ENCODE data around the gene TMEM243. TPM values are rescaled to one million over a fixed set of nuclear protein-coding genes. Genes with fewer than 3 reads are reported as not detected.
"Not testable (repeated sequence)": the region's sequence is repeated elsewhere in the genome, so short reads cannot be mapped to it uniquely, and the experiment has no call there.

Gene TMEM243
- total RNA-seq, 4 donors from 2014 or later, result 14.1 to 120 (median 44.4) TPM

DNA sequence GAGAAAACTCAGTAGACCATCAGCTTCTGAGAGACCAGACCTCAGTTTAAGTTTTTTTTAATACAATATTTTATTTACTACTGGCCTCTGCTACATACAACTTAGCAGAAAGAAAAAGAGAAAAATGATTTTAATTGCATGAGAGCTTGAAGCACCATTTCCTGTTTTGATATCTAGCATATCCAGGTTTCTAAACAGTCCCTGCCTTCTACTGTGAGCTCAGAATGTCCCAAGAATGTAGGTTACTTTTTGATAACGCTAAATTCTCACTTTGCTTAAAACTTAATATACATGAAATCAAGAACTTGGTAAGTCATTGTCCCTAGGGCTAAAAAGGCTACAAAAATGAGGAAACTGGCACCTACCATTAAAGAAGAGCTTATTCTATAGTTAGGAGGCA is 7.0 kb downstream of the TMEM243 start:
- Histone ChIP-seq H3K9me3 (no peaks in the 10 kb centered on the region), H3K4me3 (no peak overlapping the region), H3K27ac (no peak overlapping the region), H3K36me3 (no peaks in the 10 kb centered on the region), H3K27me3 (no peaks in the 10 kb centered on the region), H3K4me1 (peaks cover 0 to 5% of the 10 kb centered on the region in 2 donors)
- intact Hi-C loops (cut with DNase I; ENCODE audit: low total_unique reads), result no loop called here
- no peak for DNase-seq
- TF ChIP-seq, protein P1, sequence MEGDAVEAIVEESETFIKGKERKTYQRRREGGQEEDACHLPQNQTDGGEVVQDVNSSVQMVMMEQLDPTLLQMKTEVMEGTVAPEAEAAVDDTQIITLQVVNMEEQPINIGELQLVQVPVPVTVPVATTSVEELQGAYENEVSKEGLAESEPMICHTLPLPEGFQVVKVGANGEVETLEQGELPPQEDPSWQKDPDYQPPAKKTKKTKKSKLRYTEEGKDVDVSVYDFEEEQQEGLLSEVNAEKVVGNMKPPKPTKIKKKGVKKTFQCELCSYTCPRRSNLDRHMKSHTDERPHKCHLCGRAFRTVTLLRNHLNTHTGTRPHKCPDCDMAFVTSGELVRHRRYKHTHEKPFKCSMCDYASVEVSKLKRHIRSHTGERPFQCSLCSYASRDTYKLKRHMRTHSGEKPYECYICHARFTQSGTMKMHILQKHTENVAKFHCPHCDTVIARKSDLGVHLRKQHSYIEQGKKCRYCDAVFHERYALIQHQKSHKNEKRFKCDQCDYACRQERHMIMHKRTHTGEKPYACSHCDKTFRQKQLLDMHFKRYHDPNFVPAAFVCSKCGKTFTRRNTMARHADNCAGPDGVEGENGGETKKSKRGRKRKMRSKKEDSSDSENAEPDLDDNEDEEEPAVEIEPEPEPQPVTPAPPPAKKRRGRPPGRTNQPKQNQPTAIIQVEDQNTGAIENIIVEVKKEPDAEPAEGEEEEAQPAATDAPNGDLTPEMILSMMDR (IDR thresholded peaks at IDR 0.05), result no peak
- TF ChIP-seq POLR2A (IDR thresholded peaks at IDR 0.05), result no peak

DNA sequence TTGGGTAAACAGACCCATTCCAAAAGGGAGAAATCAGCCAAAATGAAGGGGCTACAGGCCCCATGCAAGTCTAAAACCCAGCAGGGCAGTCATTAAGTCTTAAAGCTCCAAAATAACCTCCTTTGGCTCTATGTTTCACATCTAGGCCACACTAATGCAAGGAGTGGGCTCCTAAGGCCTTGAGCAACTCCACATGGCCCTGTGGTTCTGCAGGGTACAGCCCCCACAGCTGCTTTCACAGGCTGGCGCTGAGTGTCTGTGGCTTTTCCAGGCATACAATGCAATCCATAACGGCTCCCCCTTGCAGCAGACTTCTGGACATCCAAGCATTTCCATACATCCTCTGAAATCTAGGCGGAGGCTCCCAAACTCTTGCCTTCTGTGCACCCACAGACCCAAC is 9.0 kb downstream of the TMEM243 start:
- intact Hi-C loops (cut with DNase I; ENCODE audit: low total_unique reads), result no loop called here
- TF ChIP-seq, protein P1 (IDR thresholded peaks at IDR 0.05), result no peak
- no peak for TF ChIP-seq POLR2A (IDR thresholded peaks at IDR 0.05)
- no peaks in the 10 kb centered on the region for H3K27me3 ChIP-seq

DNA sequence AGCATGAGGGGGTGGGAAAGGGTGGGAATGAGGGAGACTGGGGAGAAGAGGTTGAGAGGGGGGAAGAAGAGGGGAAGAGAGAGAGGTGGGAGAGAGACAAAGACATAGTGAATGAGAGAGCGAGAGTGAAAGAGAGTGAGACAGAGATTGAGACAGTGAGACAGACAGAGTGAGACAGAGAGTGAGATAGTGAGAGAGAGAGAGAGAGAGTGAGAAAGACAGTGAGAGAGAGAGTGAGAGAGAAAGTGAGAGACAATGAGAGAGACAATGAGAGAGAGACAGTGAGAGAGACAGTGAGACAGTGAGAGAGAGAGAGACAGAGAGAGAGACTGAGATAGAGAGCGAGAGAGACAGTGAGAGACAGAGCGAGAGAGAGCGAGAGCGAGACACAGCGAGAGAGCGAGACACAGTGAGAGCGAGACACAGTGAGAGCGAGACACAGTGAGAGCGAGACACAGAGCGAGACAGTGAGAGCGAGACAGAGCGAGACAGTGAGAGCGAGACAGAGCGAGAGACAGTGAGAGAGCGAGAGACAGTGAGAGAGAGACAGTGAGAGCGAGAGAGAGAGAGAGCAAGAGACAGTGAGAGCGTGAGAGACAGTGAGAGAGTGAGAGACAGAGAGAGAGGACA is 10.1 kb downstream of the TMEM243 start:
- intact Hi-C loops (cut with DNase I; ENCODE audit: low total_unique reads), result no loop called here
- Histone ChIP-seq H3K27ac (no peak overlapping the region), H3K9me3 (peaks cover 0 to 10% of the 10 kb centered on the region in 2 donors), H3K36me3 (no peaks in the 10 kb centered on the region), H3K27me3 (no peaks in the 10 kb centered on the region), H3K4me1 (peaks cover 0 to 5% of the 10 kb centered on the region in 2 donors), H3K4me3 (no peak overlapping the region)
- no peak for TF ChIP-seq POLR2A (IDR thresholded peaks at IDR 0.05)
- TF ChIP-seq, protein P1 (IDR thresholded peaks at IDR 0.05), result no peak
- DNase-seq, result no peak

More for the DNA sequence above, 9.0 kb downstream of the TMEM243 start:
- Histone ChIP-seq H3K4me3 (no peak overlapping the region), H3K9me3 (peaks cover 0 to 9% of the 10 kb centered on the region in 2 donors), H3K27ac (no peak overlapping the region), H3K36me3 (no peaks in the 10 kb centered on the region), H3K4me1 (peaks cover 0 to 5% of the 10 kb centered on the region in 2 donors)
- DNase-seq, result no peak

DNA sequence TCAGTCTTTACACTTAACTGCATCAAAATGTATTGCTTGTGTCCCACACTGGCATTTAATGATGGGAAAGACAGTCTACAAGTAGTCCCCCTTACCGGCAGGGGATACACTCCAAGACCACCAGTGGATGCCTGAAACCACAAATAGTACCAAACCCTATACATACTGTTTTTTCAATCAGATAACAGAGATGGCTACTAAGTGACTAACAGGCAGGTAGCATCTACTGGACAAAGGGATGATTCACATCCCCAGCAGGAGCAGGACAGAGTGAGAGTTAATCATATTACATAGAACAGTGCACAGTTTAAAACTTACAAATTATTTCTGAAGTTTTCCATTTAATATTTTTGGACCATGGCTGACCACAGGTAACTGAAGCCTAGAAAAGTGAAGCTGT is 13.2 kb downstream of the TMEM243 start:
- H3K27me3 ChIP-seq, result no peaks in the 10 kb centered on the region
- H3K4me1 ChIP-seq, result no peaks in the 10 kb centered on the region
- intact Hi-C loops (cut with DNase I; ENCODE audit: low total_unique reads), result no loop called here
- peaks cover 0 to 10% of the 10 kb centered on the region in 2 donors for H3K9me3 ChIP-seq
- no peak overlapping the region for H3K27ac ChIP-seq
- H3K4me3 ChIP-seq, result no peak overlapping the region
- H3K36me3 ChIP-seq, result no peaks in the 10 kb centered on the region
- TF ChIP-seq POLR2A (IDR thresholded peaks at IDR 0.05), result no peak
- TF ChIP-seq, protein P1 (IDR thresholded peaks at IDR 0.05), result no peak
- DNase-seq, result no peak

DNA sequence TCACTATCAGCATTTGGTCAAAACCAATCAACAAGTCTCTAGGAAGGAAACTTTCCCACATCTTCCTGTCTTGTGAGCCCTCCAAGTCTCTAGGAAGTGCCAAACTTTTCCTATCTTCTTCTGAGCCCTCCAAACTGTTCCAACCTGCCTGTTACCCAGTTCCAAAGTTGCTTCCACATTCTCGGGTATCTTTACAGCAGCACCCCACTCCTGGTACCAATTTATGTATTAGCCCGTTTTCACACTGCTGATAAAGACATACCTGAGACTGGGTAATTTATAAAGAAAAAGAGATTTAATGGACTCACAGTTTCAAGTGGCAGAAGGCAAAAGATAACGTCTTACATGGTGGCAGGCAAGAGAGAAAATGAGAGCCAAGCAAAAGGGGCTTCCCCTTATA is 13.8 kb downstream of the TMEM243 start:
- H3K27me3 ChIP-seq; H3K36me3 ChIP-seq; DNase-seq; intact Hi-C loops (cut with DNase I; ENCODE audit: low total_unique reads); H3K27ac ChIP-seq; H3K4me3 ChIP-seq; H3K4me1 ChIP-seq: not testable (repeated sequence)
- H3K9me3 ChIP-seq, result peaks cover 0 to 10% of the 10 kb centered on the region in 2 donors

All from uterus (tissue), 4 donors.